GM18870 (cell line): ENCODE data around the gene FKBP7.
"Not testable (repeated sequence)": the region's sequence is repeated elsewhere in the genome, so short reads cannot be mapped to it uniquely, and the experiment has no call there.

ENCODE experiments used
- ATAC-seq: cut with Tn5 transposase; IDR thresholded peaks from one replicate; pipeline ENCODE4 v1.9.1; 2021; ENCODE audit warnings: moderate library complexity; ENCODE audit not compliant: unreplicated experiment

The FKBP7 gene

GRCh38 chr2:178478439-178479274 is at the start of gene FKBP7:
FKBP7 (minus strand) TSS chr2:178478600; CDS start chr2:178478499, 101 bp downstream.
- peak; percentile 41 for ATAC-seq

- no peak for ATAC-seq
Measured at GRCh38 chr2:178527592-178527991, 49.2 kb upstream of the FKBP7 start.

GRCh38 chr2:178526256-178526655 is 47.9 kb upstream of the FKBP7 start:
- no peak for ATAC-seq

- ATAC-seq, result not testable (repeated sequence)
Measured at GRCh38 chr2:178525460-178525859, 47.1 kb upstream of the FKBP7 start.

GRCh38 chr2:178525010-178525409 is 46.6 kb upstream of the FKBP7 start:
- ATAC-seq, result not testable (repeated sequence)

- peak; percentile 4 for ATAC-seq
Measured at GRCh38 chr2:178523596-178524134, 45.3 kb upstream of the FKBP7 start.

GRCh38 chr2:178522950-178523595 is 44.7 kb upstream of the FKBP7 start:
- peak; percentile 77 for ATAC-seq

- no peak for ATAC-seq
Measured at GRCh38 chr2:178521304-178522150, 43.1 kb upstream of the FKBP7 start.

GRCh38 chr2:178517496-178517895 is 39.1 kb upstream of the FKBP7 start:
- no peak for ATAC-seq

- peak; percentile 74 for ATAC-seq
Measured at GRCh38 chr2:178514664-178515063, 36.3 kb upstream of the FKBP7 start.

GRCh38 chr2:178513876-178514275 is 35.5 kb upstream of the FKBP7 start:
- no peak for ATAC-seq

- ATAC-seq, result no peak
Measured at GRCh38 chr2:178512484-178512883, 34.1 kb upstream of the FKBP7 start.

GRCh38 chr2:178510384-178510783 is 32.0 kb upstream of the FKBP7 start:
- ATAC-seq, result no peak

- ATAC-seq, result no peak
Measured at GRCh38 chr2:178508646-178509045, 30.2 kb upstream of the FKBP7 start.

GRCh38 chr2:178506949-178507348 is 28.5 kb upstream of the FKBP7 start:
- ATAC-seq, result peak; percentile 9

GRCh38 chr2:178506524-178506923 is 28.1 kb upstream of the FKBP7 start:
- no peak for ATAC-seq

- ATAC-seq, result no peak
Measured at GRCh38 chr2:178506101-178506500, 27.7 kb upstream of the FKBP7 start.

- ATAC-seq, result no peak
Measured at GRCh38 chr2:178502751-178503150, 24.4 kb upstream of the FKBP7 start.

GRCh38 chr2:178499640-178500039 is 21.2 kb upstream of the FKBP7 start:
- no peak for ATAC-seq

- no peak for ATAC-seq
Measured at GRCh38 chr2:178498137-178498536, 19.7 kb upstream of the FKBP7 start.

- no peak for ATAC-seq
Measured at GRCh38 chr2:178496049-178496448, 17.6 kb upstream of the FKBP7 start.
